ENCODE measurements around the gene DPM2.

- TF ChIP-seq CTCF (IDR thresholded peaks at IDR 0.05), result no peak
- no peak for TF ChIP-seq POLR2A (IDR thresholded peaks at IDR 0.05; ENCODE audit: low read depth)
- TF ChIP-seq POLR2AphosphoS5 (IDR thresholded peaks at IDR 0.05), result no peak
- TF ChIP-seq EP300 (IDR thresholded peaks at IDR 0.05), result no peak
Observed at GRCh38 chr9:127905788-127906191, 31.9 kb downstream of the DPM2 start.
